H1 (cell line): ENCODE data around the gene MAPT. TPM values are rescaled to one million over a fixed set of nuclear protein-coding genes. Genes with fewer than 3 reads are reported as not detected.

Source experiments
- CTCF ChIA-PET: fragments of 300-600 bp; sonication (Branson Sonifier 250); formaldehyde crosslinking; loops from one replicate; lab custom pipeline; 2021; ENCODE audit not compliant: partially characterized antibody; lab: Charles Lee
- POLR2A ChIA-PET: fragments of 300-600 bp; sonication (Branson Sonifier 250); formaldehyde crosslinking; loops from one replicate; lab custom pipeline; 2021; ENCODE audit warnings: inconsistent platforms; ENCODE audit not compliant: partially characterized antibody; lab: Charles Lee
- DNase-seq, 2 experiments: peaks; one replicate each; pipeline versions ENCODE4 v3.0.0 to v3.0.0-alpha.2; 2010 to 2022; ENCODE audit warnings: low spot score in 2 of 2, low read depth in 1 of 2, mixed read lengths in 1 of 2
- FAIRE-seq: peaks from 2 replicates; lab custom pipeline; 2011; peaks lifted over from hg19 to GRCh38; lab: Jason Lieb, UNC
- H2AFZ ChIP-seq: 2 replicates; pipeline ENCODE4 v1.8.1; 2012; ENCODE audit warnings: low read length, inconsistent platforms
- H2AK5ac ChIP-seq: 2 replicates; pipeline ENCODE4 v1.6.1; 2013; ENCODE audit warnings: low read depth, low read length
- H2BK120ac ChIP-seq: replicated peaks from 2 replicates; pipeline ENCODE3; 2013; ENCODE audit warnings: low read depth, low read length, inconsistent platforms
- H2BK12ac ChIP-seq: 2 replicates; pipeline ENCODE4 v1.6.1; 2013; ENCODE audit warnings: low read depth, low read length
- H2BK15ac ChIP-seq: 2 replicates; pipeline ENCODE4 v1.6.1; 2013; ENCODE audit warnings: low read length
- H2BK20ac ChIP-seq: 2 replicates; pipeline ENCODE4 v1.6.1; 2013; ENCODE audit warnings: low read length
- H2BK5ac ChIP-seq: 2 replicates; pipeline ENCODE4 v1.6.1; 2013; ENCODE audit warnings: low read depth, low read length
- H3K14ac ChIP-seq: 2 replicates; pipeline ENCODE4 v1.6.1; 2013; ENCODE audit warnings: inconsistent platforms; ENCODE audit not compliant: insufficient read length
- H3K18ac ChIP-seq: 2 replicates; pipeline ENCODE4 v1.6.1; 2013; ENCODE audit warnings: low read length; ENCODE audit errors: extremely low read depth
- H3K23ac ChIP-seq: 2 replicates; pipeline ENCODE4 v1.6.1; 2013; ENCODE audit warnings: inconsistent platforms; ENCODE audit not compliant: insufficient read length
- H3K23me2 ChIP-seq: 2 replicates; pipeline ENCODE4 v1.6.1; 2013; ENCODE audit warnings: low read depth, low read length
- H3K27ac ChIP-seq: 2 replicates; pipeline ENCODE4 v1.6.1; 2011; ENCODE audit warnings: low read depth, low read length, inconsistent platforms
- H3K27me3 ChIP-seq, 4 experiments: replicated peaks in 1 of 4; 1 replicate in 1 of 4; 2 replicates in 3 of 4; pipeline versions ENCODE4 v1.6.1 to v1.8.1; 2011 to 2013; ENCODE audit warnings: low read length in 3 of 4, mild to moderate bottlenecking in 3 of 4, inconsistent platforms in 2 of 4, mixed read lengths in 2 of 4, moderate library complexity in 1 of 4; ENCODE audit not compliant: control insufficient read depth in 3 of 4, insufficient read depth in 3 of 4; ENCODE audit errors: extremely low read depth in 1 of 4
- H3K36me3 ChIP-seq, 4 experiments: 2 replicates each; pipeline versions ENCODE4 v1.6.1 to v1.8.1; 2011 to 2013; ENCODE audit warnings: mild to moderate bottlenecking in 4 of 4, low read length in 3 of 4, moderate library complexity in 2 of 4, control low read depth in 1 of 4, inconsistent platforms in 1 of 4; ENCODE audit not compliant: insufficient read depth in 4 of 4, control insufficient read depth in 2 of 4
- H3K4ac ChIP-seq: replicated peaks from 2 replicates; pipeline ENCODE3; 2013; ENCODE audit warnings: low read length, low read depth, mixed read lengths, inconsistent platforms; ENCODE audit not compliant: insufficient read length
- H3K4me1 ChIP-seq, 4 experiments: replicated peaks in 1 of 4; 1 replicate in 1 of 4; 2 replicates in 3 of 4; pipeline versions ENCODE4 v1.6.1 to v1.8.1; 2011 to 2013; ENCODE audit warnings: low read length in 3 of 4, inconsistent platforms in 2 of 4, mixed read lengths in 1 of 4; ENCODE audit not compliant: insufficient read depth in 4 of 4, control insufficient read depth in 3 of 4
- H3K4me2 ChIP-seq, 2 experiments: 2 replicates each; pipeline versions ENCODE4 v1.6.1 to v1.8.1; 2011 to 2013; ENCODE audit warnings: low read depth in 2 of 2, low read length in 2 of 2, control low read depth in 1 of 2, inconsistent platforms in 1 of 2, mild to moderate bottlenecking in 1 of 2; ENCODE audit not compliant: insufficient read depth in 1 of 2
- H3K4me3 ChIP-seq, 4 experiments: fragments of 200-600, 300-600 bp in 1 of 4; sonication (generic), shearing (Covaris generic), sonication (Bioruptor Twin) in 1 of 4; 2 replicates each; pipeline versions ENCODE4 v1.5.1 to v1.8.1; 2011 to 2016; ENCODE audit warnings: low read length in 4 of 4, low read depth in 3 of 4, control low read depth in 2 of 4, inconsistent platforms in 2 of 4, mild to moderate bottlenecking in 2 of 4, mixed read lengths in 1 of 4, moderate library complexity in 1 of 4; ENCODE audit not compliant: insufficient read depth in 2 of 4; ENCODE audit errors: extremely low read depth in 1 of 4
- H3K56ac ChIP-seq: replicated peaks from 2 replicates; pipeline ENCODE3; 2013; ENCODE audit warnings: low read depth, mild to moderate bottlenecking, mixed read lengths, low read length, inconsistent platforms; ENCODE audit not compliant: insufficient read length
- H3K79me1 ChIP-seq: 2 replicates; pipeline ENCODE4 v1.6.1; 2013; ENCODE audit warnings: low read depth, low read length, control low read depth
- H3K79me2 ChIP-seq, 2 experiments: 2 replicates each; pipeline versions ENCODE4 v1.6.1 to v1.8.1; 2012 to 2013; ENCODE audit warnings: low read length in 2 of 2, mild to moderate bottlenecking in 2 of 2, inconsistent platforms in 1 of 2; ENCODE audit not compliant: insufficient read depth in 2 of 2, control insufficient read depth in 1 of 2
- H3K9ac ChIP-seq, 4 experiments: replicated peaks in 1 of 4; 1 replicate in 1 of 4; 2 replicates in 3 of 4; pipeline versions ENCODE4 v1.6.1 to v1.8.1; 2011 to 2013; ENCODE audit warnings: low read depth in 3 of 4, low read length in 3 of 4, control low read depth in 2 of 4, mild to moderate bottlenecking in 2 of 4, moderate library complexity in 2 of 4, inconsistent platforms in 1 of 4; ENCODE audit errors: extremely low read depth in 1 of 4
- H3K9me3 ChIP-seq, 2 experiments: 2 replicates each; pipeline versions ENCODE4 v1.6.1 to v1.8.1; 2012 to 2013; ENCODE audit warnings: mild to moderate bottlenecking in 2 of 2, moderate library complexity in 2 of 2, control low read depth in 1 of 2, inconsistent platforms in 1 of 2, low read depth in 1 of 2, low read length in 1 of 2, mixed read lengths in 1 of 2; ENCODE audit not compliant: insufficient read depth in 2 of 2
- H4K20me1 ChIP-seq, 2 experiments: replicated peaks in 1 of 2; 2 replicates each; pipeline versions ENCODE3 to v1.8.1; 2011 to 2013; ENCODE audit warnings: inconsistent platforms in 2 of 2, low read length in 2 of 2, mild to moderate bottlenecking in 1 of 2; ENCODE audit not compliant: insufficient read depth in 2 of 2, control insufficient read depth in 1 of 2
- H4K5ac ChIP-seq: 2 replicates; pipeline ENCODE4 v1.6.1; 2013; ENCODE audit warnings: low read length, low read depth, mixed read lengths, inconsistent platforms; ENCODE audit not compliant: insufficient read length
- H4K8ac ChIP-seq: 2 replicates; pipeline ENCODE4 v1.8.0; 2013; ENCODE audit warnings: mild to moderate bottlenecking, moderate library complexity, low read length, inconsistent platforms; ENCODE audit not compliant: insufficient read depth; ENCODE audit errors: extremely low read depth
- H4K91ac ChIP-seq: replicated peaks from 2 replicates; pipeline ENCODE3; 2013; ENCODE audit warnings: low read length, mixed read lengths, inconsistent platforms; ENCODE audit not compliant: insufficient read length
- BCL11A ChIP-seq, 2 experiments: IDR thresholded peaks; one replicate each; pipeline ENCODE4 v1.6.1; 2011; ENCODE audit warnings: low read depth in 2 of 2, low read length in 2 of 2, mild to moderate bottlenecking in 2 of 2
- CBX8 ChIP-seq: fragments of 300-800, 300-1000 bp; sonication (generic); IDR thresholded peaks from 2 replicates; pipeline ENCODE4 v1.7.1; 2016; ENCODE audit warnings: low read depth, low read length, borderline replicate concordance
- CHD1 ChIP-seq: IDR thresholded peaks from 2 replicates; pipeline ENCODE4 v1.6.1; 2012; ENCODE audit warnings: low read depth, low read length, improper control_type of control experiment
- EZH2 ChIP-seq: fragments of 200-600 bp; sonication (generic); IDR thresholded peaks from 2 replicates; pipeline ENCODE4 v1.7.1; 2012; ENCODE audit warnings: low read depth, mild to moderate bottlenecking, moderate library complexity, low read length, inconsistent platforms; ENCODE audit not compliant: severe bottlenecking
- GABPA ChIP-seq: IDR thresholded peaks from 2 replicates; pipeline ENCODE4 v1.6.1; 2011; ENCODE audit warnings: mild to moderate bottlenecking, low read length, moderate library complexity, borderline replicate concordance; ENCODE audit not compliant: insufficient read depth
- HDAC2 ChIP-seq, 2 experiments: fragments of 300-600 bp in 1 of 2; sonication (generic) in 1 of 2; IDR thresholded peaks; 2 replicates each; pipeline ENCODE4 v1.6.1; 2011 to 2012; ENCODE audit warnings: low read depth in 2 of 2, low read length in 2 of 2, mild to moderate bottlenecking in 2 of 2, moderate library complexity in 2 of 2, borderline replicate concordance in 1 of 2, inconsistent platforms in 1 of 2
- JUN ChIP-seq: IDR thresholded peaks from 2 replicates; pipeline ENCODE4 v1.6.1; 2011; ENCODE audit warnings: low read depth, mild to moderate bottlenecking, improper control_type of control experiment, low read length
- KDM1A ChIP-seq: fragments of 200-600, 300-600 bp; sonication (generic); IDR thresholded peaks from 2 replicates; pipeline ENCODE4 v1.7.1; 2016; ENCODE audit warnings: mild to moderate bottlenecking, low read length, borderline replicate concordance
- MAX ChIP-seq: IDR thresholded peaks from 2 replicates; pipeline ENCODE4 v1.6.1; 2012; ENCODE audit warnings: inconsistent platforms
- NANOG ChIP-seq: IDR thresholded peaks from 2 replicates; pipeline ENCODE4 v1.6.1; 2011; ENCODE audit warnings: low read length, low read depth, mild to moderate bottlenecking, inconsistent platforms; ENCODE audit not compliant: insufficient read depth, poor library complexity, severe bottlenecking
- SAP30 ChIP-seq: fragments of 300-600 bp; sonication (generic); IDR thresholded peaks from 2 replicates; pipeline ENCODE4 v1.7.1; 2012; ENCODE audit warnings: low read length, moderate library complexity, mild to moderate bottlenecking, inconsistent platforms; ENCODE audit not compliant: insufficient read depth, insufficient replicate concordance
- SP2 ChIP-seq: IDR thresholded peaks from 2 replicates; pipeline ENCODE4 v1.6.1; 2012; ENCODE audit warnings: mild to moderate bottlenecking, low read length, inconsistent platforms
- SP4 ChIP-seq: IDR thresholded peaks from 2 replicates; pipeline ENCODE4 v1.6.1; 2012; ENCODE audit warnings: low read length, inconsistent platforms
- WGBS, 2 experiments: shearing (Covaris generic) in 1 of 2; methylation state at CpG; one replicate each; pipeline versions ENCODE4 v1.1.6 to v1.1.7; 2013 to 2015; ENCODE audit warnings: low lambda C conversion rate in 2 of 2, mixed read lengths in 2 of 2, inconsistent platforms in 1 of 2, low coverage in 1 of 2, missing lambda C conversion rate in 1 of 2; ENCODE audit not compliant: insufficient replicate concordance in 2 of 2, insufficient coverage in 1 of 2, insufficient read length in 1 of 2; ENCODE audit errors: extremely low coverage in 1 of 2, missing lambda C conversion rate in 1 of 2; 5-methylcytosine and 5-hydroxymethylcytosine counted together
- polyA plus RNA-seq, 7 experiments: library from polyadenylated mRNA; depleted of rRNA in 3 of 7; stranded (reverse) in 5 of 7; unstranded in 2 of 7; fragments of >200 nt in 5 of 7; fragments of 200-250 nt in 2 of 7; gene quantifications; 1 replicate in 5 of 7; 2 replicates in 1 of 7; 4 replicates in 1 of 7; pipeline versions ENCODE4 v1.2.1 to v1.2.3, GENCODE V29; 2011 to 2013; ENCODE audit warnings: missing spikeins in 2 of 7, mixed read lengths in 2 of 7
- total RNA-seq: library from RNA; stranded (reverse); fragmentation: NEBNext Ultra II Directional; extraction: Animal tissue kit (Norgen Biotek cat#: 25700); gene quantifications from 2 replicates; pipeline ENCODE4 v1.2.1, GENCODE V29; 2021

MAPT gene
- total and polyA plus RNA-seq, 2 of the 8 experiments (the other 6 are each of a cell fraction or from before 2014, with no cell fraction given) = 0.54 to 1.7 TPM

- H3K23ac ChIP-seq = no peak overlapping the region
- H4K91ac ChIP-seq = no peak overlapping the region
- H3K9me3 ChIP-seq = no peaks in the 10 kb centered on the region
- POLR2A ChIA-PET = interaction anchor here (1.2 kb wide), 1 partner anchor 27 kb away, joined by 4 read pairs; the partner anchor contains the start of gene MAPT
- H3K56ac ChIP-seq = no peak overlapping the region
- no peak overlapping the region for H3K4ac ChIP-seq
- H2BK15ac ChIP-seq = no peak overlapping the region
- 90% methylated on average over 6 of the region's 6 CpGs; no CpG with 5 or more reads in 1 of the 2 experiments for WGBS, 2 experiments
- H2AK5ac ChIP-seq = no peak overlapping the region
- no peak overlapping the region for H3K4me3 ChIP-seq
- no peak overlapping the region for H2BK20ac ChIP-seq
- H4K8ac ChIP-seq = no peak overlapping the region
- FAIRE-seq (no peak), DNase-seq (no peak)
- no peak overlapping the region for H2AFZ ChIP-seq
- no peak overlapping the region for H2BK5ac ChIP-seq
- H3K79me1 ChIP-seq = no peaks in the 10 kb centered on the region
- no peaks in the 10 kb centered on the region for H4K20me1 ChIP-seq
- H3K18ac ChIP-seq = no peak overlapping the region
- H3K4me1 ChIP-seq = peaks cover 0 to 5% (median 2%) of the 10 kb centered on the region in 4 experiments; a peak in 2 of 7 replicates
- no peaks in the 10 kb centered on the region for H3K36me3 ChIP-seq
- no peak overlapping the region for H3K4me2 ChIP-seq
- H3K27ac ChIP-seq = no peak overlapping the region
- H3K27me3 ChIP-seq = no peaks in the 10 kb centered on the region; a peak in 2 of 7 replicates
- CTCF ChIA-PET = interaction anchor here (0.8 to 1.6 kb wide), 4 partner anchors 15 to 56 kb away, joined by 3 to 5 read pairs (median 3); no protein-coding TSS in a partner anchor
- no peak overlapping the region for H4K5ac ChIP-seq
- no peak overlapping the region for H2BK12ac ChIP-seq
- H3K14ac ChIP-seq = no peak overlapping the region
- H3K23me2 ChIP-seq = 0 out of 2 replicates have a peak, but pooled peaks cover 1% of the 10 kb centered on the region
- no peaks in the 10 kb centered on the region for H3K79me2 ChIP-seq
- H3K9ac ChIP-seq = no peak overlapping the region
- no peak overlapping the region for H2BK120ac ChIP-seq
- TF ChIP-seq MAX (no peak), JUN (no peak), SP2 (no peak), CBX8 (no peak), CHD1 (no peak), BCL11A (IDR thresholded peaks at IDR 0.05; ENCODE audit: low read depth in 2 of 2, low read length in 2 of 2) (no peak), EZH2 (no peak), GABPA (no peak), NANOG (no peak), SAP30 (no peak), KDM1A (no peak), HDAC2 (IDR thresholded peaks at IDR 0.05; ENCODE audit: borderline replicate concordance in 1 of 2, low read depth in 2 of 2, low read length in 2 of 2) (no peak), SP4 (no peak)
These were observed 27.2 kb upstream of the MAPT start for GRCh38 chr17:45867171-45867570.
